Stimulated activated CD8-positive, alpha-beta memory T cell treated with anti-CD3 and anti-CD28 coated beads, Interleukin-7, amount 100 ng/mL, for 1 hour (primary cell): ENCODE results near the gene RHOA.
A peak's percentile ranks its signal among the peaks of the same experiment; 100 is the strongest.
"Not testable (repeated sequence)": the region's sequence is repeated elsewhere in the genome, so short reads cannot be mapped to it uniquely, and the experiment has no call there.

Source experiments
- DNase-seq, 2 donors: peaks; one replicate each; pipeline ENCODE4 v3.0.0-alpha.2; 2020; ENCODE audit warnings: low read depth in 2 of 2

The RHOA gene

DNA sequence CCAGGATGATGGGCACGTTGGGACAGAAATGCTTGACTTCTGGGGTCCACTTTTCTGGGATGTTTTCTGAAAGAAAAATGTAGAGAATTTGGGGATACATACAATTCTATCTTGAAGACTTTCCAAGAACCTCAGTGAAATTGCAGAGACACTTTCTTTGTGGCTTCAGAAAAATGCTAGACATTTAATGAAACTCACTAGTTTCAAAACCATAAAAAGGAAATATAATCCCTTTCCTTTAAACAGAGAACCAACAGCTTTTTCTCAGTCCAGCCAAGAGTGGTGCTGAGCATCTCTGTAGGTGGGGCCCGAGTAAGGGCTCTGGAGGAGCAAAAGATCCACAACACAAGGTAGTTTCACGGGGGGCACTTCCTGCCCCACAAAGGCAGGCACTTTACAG, 49.2 kb downstream of the RHOA start:
- DNase-seq: no peak

DNA sequence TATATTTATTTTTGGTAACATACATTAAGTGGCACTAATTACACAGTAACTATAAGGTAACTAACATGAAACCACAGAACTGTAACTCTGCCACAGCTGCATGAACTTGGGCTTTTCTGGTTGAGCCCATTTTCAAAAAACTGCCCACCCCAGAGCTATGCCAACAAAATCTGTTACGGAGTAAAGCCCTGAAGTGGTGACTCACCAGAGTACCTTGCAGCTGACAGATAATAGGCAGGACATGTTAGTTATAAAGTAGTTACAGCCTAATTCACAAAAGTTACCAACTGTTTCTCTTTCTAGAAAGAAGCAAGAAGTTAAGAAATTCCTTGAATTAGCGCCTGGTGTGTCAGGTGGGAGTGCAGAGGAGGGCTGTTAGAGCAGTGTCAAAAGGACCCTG, 52.2 kb downstream of the RHOA start:
- no peak for DNase-seq

DNA sequence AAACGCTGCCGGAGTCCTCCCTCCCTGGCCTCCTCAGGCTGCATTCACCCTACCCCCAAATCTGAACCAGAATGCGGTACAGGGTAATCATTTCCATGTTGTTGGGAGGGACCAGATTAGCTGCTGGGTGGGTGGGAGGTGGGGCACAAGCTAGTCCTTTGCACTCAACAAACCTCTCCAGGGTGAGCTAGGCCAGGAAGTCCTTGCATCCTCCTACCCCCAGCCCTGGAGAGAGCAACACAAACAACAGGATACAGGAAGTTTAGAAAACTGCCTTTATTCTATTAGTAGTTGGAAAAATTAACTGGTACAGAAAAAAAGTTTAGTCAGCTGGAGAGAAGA, 52.9 kb downstream of the RHOA start:
- DNase-seq: no peak

DNA sequence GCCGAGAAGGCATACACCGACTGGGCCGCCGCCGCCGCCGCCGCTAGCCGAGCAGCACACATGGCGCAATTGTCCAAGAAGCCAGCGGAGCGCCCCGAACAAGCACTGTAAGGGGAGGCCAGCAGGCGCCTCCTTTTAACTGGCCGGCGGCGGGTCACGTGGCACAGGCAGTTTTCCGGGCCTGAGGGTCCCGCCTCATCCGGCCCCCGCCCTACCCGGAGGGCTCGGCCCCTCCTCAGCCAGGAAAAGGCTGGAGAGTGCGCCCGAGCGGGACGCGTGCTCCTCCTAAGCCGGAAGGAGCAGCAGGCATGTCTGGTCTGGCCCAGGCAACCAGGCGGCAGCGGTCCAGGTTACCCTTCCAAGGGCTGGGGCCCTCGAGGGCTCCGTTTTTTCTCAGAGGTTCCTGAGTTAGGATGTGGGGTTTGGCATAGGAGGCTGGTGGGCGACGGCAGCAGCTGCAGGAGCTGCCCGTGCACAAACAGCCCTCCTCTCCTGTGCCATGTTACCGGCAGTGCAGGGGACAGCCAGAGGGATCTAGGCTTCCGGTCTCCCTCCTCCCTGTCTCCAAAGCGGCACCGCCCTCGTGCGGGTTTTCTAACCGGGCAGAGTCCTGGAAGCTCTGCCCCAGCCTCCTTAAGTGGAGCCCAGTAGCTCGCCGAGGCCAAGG, 53.4 kb downstream of the RHOA start, which contains the start of gene GPX1:
Gene GPX1 (minus strand): TSS at position 137 of the 667 bp plus-strand sequence. CDS start 75 bp downstream, at position 62.
- DNase-seq: peak; percentile 47 to 48

DNA sequence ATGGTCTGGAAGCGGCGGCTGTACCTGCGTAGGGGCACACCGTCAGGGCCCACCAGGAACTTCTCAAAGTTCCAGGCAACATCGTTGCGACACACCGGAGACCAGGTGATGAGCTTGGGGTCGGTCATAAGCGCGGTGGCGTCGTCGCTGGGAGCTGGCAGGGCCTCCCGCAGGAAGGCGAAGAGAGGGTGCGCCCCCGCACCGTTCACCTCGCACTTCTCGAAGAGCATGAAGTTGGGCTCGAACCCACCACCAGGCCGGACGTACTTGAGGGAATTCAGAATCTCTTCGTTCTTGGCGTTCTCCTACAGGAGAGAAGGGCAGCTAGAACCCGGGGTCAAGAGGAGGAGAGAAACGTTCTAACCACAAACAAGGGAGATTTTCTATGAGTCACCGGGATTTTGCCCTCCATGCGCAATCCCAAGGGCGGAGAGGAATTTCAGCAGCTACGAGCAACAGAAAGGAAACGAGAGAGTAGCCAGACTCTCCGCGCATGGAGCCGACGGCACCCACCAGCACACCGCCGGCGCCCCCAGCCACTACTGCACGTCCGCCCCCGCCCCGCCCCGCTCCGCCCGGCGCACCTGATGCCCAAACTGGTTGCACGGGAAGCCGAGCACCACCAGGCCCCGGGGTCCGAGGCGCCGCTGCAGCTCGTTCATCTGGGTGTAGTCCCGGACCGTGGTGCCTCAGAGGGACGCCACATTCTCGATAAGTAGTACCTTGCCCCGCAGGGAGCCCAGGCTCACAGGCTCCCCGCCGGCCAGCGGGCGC, 54.1 kb downstream of the RHOA start:
- not testable (repeated sequence) for DNase-seq

DNA sequence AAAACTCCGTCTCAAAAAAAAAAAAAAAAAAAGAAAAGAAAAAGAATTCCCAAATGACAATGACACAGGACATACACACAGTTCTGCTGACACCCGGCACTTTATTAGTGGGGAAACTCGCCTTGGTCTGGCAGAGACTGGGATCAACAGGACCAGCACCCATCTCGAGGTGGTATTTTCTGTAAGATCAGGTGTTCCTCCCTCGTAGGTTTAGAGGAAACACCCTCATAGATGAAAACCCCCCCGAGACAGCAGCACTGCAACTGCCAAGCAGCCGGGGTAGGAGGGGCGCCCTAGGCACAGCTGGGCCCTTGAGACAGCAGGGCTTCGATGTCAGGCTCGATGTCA, 54.7 kb downstream of the RHOA start:
- not testable (repeated sequence) for DNase-seq

DNA sequence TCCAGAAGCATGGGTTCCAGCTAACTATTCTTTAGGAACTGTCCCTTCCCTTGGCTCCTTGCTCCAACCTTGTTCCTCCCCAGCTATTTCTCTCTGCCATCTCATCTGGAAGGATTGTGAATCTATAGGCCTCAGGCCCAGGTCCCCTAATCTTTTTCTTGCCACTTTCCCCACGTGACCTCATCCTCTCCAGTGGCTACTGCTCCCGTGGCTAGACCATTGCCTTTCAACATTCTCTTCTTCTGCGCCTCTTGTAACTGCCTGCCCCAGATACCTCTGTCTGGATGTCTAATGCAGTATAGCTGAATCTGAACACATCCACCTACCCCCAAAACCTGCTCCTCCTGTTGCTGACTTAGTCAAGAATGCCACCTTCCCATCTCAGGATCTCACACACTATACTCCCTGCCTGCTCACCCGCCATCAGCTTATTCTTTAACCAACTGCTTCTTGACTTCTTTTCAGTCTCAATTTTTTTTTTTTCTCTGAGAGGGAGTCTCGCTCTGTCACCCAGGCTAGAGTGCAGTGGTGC, 58.8 kb downstream of the RHOA start:
- DNase-seq: no peak

DNA sequence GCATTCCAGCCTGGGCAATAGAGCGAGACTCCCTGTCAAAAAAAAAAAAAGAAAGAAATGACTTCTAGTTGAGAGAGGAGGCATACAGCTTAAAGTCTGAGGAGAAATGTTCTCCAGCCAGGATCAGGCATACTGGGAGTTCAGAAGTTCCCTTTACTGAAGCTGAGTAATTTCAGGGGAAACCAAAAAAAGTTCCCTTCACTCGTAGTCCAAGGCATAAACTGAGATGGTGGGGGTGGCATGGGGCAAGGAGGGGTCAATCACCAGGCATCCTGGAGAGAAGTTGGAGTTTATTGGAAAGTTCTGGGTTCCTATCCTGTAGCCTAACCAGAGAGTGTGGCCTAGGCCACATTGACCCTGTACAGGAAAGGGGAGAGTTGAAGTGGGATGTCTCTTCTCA, 59.5 kb downstream of the RHOA start:
- no peak for DNase-seq

DNA sequence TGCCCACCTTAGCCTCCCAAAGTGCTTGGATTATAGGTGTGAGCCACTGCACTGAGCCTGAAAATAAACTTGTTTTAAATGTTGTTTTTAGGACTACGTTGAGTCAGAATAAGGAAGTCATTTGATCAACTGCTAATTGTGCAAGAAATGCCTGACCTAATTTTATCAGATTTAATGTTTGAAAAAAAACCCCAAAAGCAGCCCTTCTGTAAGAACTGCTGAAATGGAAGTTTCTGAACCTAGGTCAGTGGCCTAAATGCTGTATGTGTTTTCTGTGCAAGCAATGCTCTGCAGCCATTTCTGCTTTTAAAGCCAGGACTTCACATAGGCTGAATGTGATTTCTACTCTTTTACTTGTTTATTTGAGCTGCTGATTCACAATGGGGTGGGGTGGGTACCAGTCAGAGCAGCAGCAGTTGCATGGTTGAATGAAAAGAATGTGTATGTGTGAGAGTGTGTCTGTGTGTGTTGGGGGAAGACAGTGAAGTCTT, 60.2 kb downstream of the RHOA start:
- DNase-seq: no peak

DNA sequence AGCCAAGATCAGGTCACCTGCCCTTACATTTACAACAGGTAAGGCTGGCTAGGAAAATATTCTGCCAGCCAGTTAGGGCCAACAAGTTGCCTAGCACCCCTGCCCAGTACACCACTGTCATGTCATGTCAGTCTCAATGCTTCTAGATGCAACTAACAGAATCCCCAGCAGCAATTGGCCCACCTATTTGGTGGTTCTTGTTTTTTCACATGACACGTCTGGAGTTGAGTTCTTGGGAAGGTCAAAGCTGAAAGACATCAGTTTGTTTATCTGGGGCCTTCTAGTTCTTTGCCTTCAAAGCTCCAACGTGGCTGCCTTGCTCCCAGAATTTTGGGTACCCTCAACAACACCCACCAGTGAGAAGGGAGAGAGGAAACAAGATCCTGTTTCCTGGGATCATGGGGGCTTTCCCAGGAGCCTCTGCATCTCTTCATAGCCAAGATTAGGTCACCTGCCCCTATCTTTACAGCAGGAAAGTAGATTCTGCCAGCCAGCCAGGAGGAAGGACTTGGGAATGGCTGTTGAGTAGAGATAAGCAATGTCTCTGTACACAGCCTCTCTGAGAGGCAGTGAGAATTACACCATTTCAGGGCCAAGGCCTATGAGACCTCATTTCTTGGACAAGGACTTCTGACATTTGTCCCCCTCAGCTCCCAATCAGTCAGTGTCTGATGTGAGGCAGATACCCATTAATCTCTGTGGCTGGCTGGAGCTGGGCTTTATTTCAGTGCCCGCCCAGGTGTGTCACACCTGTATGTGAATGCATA, 62.2 kb downstream of the RHOA start:
- no peak for DNase-seq

DNA sequence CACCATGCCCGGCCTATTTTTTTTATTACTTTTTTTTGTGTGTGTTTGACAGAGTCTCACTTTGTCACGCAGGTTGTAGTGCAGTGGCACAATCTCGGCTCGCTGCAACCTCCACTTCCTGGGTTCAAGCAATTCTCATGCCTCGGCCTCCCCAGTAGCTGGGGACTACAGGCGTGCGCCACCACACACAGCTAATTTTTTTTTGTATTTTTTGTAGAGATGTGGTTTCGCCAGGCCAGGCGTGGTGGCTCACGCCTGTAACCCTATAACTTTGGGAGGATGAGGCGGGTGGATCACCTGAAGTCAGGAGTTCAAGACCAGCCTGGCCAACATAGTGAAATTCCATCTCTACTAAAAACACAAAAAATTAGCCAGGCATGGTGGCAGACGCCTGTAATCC, 63.4 kb downstream of the RHOA start:
- DNase-seq: not testable (repeated sequence)

DNA sequence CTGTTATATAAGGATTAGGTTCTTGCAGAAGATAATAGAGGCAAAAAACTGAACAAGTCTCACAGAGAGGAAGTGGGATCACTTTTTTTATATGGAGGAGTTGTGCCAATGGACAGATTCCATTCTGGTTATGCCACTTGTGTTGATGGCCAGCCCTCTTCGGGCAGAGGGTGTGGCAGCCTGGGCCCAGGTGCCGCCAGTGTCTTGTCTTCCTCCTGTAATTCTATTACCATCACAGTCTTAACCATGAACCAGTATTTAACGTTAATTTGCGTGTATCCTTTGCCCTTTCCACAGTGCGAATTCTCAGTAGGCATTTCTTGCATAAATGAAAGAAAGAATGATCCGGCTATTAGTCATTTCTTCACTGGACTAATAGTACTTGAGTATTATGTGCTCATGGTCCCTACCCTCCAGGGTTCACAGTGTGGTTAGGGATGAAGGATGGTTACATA, 65.0 kb downstream of the RHOA start:
- DNase-seq: no peak

DNA sequence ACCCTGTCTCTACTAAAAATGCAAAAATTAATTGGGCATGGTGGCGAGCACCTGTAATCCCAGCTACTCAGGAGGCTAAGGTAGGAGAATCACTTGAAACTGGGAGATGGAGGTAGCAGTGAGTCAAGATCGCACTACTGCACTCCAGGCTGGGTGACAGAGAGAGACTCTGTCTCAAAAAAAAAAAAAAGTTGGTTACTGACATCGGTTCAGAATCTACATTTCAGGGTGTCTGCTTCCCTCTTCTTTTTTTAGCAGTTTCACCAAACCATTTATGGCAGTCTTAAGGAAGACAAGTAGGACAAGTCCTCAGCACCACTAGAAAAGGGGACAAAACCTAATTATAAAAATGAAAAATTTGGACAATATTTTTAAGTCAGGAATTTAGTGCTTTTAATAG, 68.6 kb downstream of the RHOA start:
- DNase-seq: no peak

DNA sequence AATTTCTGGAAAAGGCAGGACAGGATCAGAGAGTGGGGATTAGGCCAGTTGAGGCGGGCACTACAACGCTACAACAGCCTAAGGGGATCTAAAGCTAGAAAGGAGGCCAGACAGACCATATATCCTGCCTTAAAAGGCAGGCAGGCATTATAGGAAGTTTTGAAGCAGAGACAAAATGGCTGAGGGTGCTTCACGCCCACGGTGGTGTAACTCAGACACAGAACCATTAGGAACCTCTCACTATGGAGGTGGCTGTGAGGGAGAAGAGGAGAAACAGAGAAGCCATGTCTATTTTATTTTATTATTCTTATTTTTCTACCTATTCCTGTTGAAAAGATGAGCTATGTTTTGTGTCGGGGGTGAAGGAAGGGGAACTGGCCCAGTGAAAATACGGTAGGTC, 69.8 kb downstream of the RHOA start:
- DNase-seq: no peak

DNA sequence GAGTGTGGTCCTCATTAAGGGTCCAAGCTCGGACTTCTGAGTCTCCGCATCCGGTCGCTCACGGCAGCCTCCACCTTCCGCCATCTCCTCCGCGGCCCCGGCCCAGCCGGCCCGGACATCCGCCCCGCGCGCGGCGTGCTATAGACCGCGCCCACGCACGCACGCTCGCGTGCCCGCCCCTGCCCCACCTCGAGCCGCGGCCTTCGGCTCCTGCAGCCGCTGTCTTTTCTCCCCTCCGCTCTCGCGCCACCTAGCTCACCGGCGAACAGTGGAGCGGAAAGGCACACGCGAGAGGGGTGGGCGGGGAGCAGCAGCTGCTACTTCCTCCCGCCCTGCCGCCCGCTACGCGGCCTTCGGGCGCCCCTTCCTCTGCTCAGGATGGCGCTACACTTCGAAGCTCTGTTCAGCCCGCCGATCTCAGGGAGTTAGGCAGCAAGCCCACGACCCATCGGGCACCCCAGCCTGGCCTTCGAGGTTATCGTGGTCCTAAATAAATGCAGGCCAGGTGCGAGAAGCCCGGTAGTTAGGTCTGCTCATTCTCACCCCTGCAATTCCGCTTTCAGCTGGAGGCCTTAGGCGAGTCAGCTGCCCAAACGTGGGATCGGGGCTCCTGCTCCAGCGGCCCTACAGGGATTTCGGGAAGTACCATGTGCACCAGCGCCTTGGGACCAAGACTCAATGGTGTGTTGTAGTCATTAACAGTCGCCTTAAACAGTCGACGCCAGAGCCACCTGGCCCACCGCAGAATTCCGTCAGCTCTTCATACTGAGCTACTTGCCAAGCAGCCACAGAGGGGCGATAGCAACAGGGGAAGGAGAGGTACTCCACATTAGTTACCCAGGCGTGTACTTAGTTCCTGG, 71.6 kb downstream of the RHOA start, which contains the start of gene USP4:
Gene USP4 (minus strand): TSS at position 113 of the 860 bp plus-strand sequence. CDS start 29 bp downstream, at position 84.
- DNase-seq: peak; percentile 80 to 81

DNA sequence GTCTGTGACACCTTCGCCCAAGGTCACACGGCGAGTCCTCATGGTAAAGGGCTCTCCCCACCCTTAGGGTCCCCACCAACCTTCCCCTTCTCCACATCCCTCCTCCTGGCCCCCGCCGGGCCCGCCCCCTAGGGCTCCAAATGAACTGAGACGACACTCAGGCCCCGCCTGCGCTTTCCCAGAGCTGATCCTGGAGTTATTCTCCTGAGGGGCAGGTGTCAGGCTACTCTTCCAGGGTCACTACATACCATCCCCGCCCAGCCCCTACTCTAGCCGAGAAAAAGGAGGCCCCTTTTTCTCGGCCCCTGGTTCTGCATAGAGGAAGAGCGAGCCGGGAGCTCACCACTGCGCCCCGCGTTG, 72.2 kb downstream of the RHOA start:
- no peak for DNase-seq

DNA sequence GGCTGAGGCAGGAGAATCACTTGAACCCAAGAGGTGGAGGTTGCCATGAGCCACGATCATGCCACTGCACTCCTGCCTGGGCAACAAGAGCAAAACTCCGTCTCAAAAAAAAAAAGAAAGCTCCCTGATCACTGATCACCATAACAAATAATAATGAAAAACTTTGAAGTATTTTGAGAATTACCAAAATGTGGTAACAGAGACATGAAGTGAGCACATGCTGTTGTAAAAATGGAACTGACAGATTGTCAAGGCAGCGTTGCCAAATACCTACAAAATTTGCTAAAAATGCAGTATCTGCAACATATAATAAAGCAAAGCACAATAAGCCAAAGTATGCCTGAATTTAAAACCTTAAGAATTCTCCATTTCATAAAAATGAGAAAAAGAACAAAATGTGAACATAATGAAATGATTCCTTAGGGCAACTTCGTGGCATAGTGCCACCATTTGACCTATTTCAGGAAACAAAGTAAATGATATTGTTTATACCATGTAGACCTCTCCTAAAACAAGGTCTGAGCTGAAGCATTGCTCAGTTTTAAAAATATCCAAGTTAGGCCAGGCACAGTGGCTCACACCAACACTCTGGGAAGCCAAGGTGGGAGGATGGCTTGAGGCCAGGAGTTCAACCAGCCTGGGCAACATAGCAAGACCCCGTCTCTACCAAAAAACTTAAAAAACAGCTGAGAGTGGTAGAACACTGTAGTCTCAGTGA, 77.7 kb downstream of the RHOA start:
- DNase-seq: no peak

DNA sequence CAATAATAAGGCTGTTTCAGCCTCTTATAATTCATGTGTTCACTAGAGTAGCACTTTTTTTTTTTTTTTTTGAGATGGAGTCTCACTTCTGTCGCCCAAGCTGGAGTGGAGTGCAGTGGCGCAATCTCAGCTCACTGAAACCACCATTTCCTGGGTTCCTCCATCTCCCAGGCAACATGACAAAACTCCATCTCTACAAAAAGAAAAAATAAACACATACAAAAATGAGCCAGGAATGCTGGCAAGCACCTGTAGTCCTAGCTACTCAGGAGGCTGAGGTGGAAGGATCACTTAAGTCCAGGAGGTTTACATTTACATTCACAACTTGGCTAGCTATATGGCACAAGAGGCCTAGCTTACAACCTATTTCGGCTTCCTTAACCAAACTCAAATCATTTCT, 78.7 kb downstream of the RHOA start:
- DNase-seq: no peak

DNA sequence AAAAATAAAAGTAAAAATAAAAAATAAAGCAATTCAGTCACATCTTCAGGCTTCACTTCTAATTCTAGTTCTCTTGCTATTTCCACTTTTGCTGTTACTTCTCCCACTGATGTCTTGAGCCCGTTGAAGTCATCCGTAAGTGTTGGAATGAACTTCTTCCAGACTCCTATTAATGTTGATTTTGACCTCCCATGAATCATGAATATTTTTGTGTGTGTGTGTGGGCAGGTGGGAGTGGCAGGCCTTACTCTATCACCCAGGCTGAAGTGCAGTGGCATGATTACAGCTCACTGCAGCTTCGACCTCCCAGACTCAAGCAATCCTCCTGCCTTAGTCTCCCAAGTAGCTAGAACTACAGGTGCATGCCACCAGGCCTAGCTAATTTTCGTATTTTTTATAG, 82.6 kb downstream of the RHOA start:
- DNase-seq: no peak

DNA sequence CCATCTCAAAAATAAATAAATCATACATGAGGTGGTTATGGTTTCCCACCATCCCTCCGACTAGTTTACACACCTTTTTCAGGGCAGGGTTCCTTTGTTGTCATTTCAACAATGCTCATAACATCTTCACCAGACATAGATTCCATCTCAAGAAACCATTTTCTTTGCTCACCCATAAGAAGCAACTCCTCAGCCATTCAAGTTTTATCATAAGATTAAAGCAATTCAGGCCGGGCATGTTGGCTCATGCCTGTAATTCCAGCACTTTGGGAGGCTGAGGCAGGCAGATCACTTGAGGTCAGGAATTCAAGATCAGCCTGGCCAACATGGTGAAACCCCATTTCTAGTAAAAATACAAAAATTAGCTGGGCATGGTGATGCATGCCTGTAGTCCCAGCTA, 83.4 kb downstream of the RHOA start:
- not testable (repeated sequence) for DNase-seq

DNA sequence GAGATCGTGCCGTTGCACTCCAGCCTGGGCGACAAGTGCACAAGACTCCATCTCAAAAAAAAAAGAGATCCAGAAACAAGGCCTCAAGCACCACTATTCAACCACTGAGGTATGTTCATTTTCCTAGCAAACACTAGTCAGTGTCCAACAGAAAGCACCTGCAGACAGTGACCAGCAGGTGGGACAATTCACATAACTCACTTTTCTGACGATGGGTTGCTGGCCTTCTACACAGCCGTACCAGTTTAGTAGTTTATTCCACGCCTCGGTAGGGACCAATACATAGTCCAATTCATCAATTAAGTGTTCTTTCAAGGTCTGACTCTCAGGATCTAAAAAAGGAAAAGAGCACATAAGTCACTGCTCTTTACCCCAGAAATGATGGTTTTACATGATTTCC, 84.3 kb downstream of the RHOA start:
- DNase-seq: no peak
